ENCODE data around the gene PPP4R4.
A peak's percentile ranks its signal among the peaks of the same experiment; 100 is the strongest.
"Not testable (repeated sequence)": the region's sequence is repeated elsewhere in the genome, so short reads cannot be mapped to it uniquely, and the experiment has no call there.

The PPP4R4 gene

DNA sequence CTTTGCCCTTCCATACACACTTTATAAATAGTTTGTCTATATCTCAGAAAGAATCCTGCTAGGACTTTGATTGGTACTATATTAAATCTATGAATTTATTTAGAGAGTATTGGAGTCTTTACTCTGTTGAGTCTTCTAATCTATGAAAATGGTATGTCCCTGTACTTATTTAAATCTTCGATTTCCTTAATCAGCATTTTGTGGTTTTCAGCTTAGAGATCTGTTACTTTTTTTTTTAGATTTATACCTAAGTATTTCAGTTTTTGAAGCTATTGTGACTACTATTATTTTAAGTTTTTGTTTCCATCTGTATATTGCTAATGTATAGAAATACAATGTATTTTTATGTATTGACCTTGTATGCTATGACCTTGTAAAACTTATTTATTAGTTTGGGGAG lies 31.3 kb upstream of the PPP4R4 start:
- no peak for TF ChIP-seq Cebpa-rat (IDR thresholded peaks at IDR 0.05)

DNA sequence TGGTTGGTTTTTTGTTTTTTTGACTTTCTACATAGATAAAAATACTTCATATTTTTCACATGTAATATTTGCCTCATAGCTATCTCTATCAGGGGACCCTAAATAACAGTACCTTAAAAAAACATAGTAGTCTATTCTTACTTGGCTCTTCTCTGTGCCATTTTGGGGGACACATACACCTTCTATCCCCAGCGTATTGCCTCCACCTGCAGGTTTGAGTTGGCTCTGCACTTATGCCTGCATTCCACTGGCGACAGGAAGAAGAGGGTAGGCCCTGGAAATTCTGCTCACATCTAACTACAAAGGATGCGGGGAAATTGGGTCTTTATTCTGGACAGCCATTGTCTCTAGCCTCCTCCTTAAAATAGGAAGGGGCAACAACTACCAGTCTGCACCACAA lies 30.9 kb upstream of the PPP4R4 start:
- Histone ChIP-seq H3K4me2 (no peak overlapping the region), H3K4me1 (no peaks in the 10 kb centered on the region), H3K27me3 (no peaks in the 10 kb centered on the region), H3K9ac (no peak overlapping the region), H3K9me3 (no peaks in the 10 kb centered on the region), H3K4me3 (no peak overlapping the region), H3K27ac (no peak overlapping the region), H4K20me1 (no peaks in the 10 kb centered on the region), H3K36me3 (no peaks in the 10 kb centered on the region)
- TF ChIP-seq Cebpa-rat (IDR thresholded peaks at IDR 0.05): no peak

More for the DNA sequence above, 31.3 kb upstream of the PPP4R4 start:
- Histone ChIP-seq H3K27ac (no peak overlapping the region), H3K36me3 (no peaks in the 10 kb centered on the region), H3K9me3 (no peaks in the 10 kb centered on the region), H3K4me3 (no peak overlapping the region), H4K20me1 (no peaks in the 10 kb centered on the region), H3K9ac (no peak overlapping the region), H3K27me3 (no peaks in the 10 kb centered on the region), H3K4me1 (no peaks in the 10 kb centered on the region), H3K4me2 (no peak overlapping the region)

DNA sequence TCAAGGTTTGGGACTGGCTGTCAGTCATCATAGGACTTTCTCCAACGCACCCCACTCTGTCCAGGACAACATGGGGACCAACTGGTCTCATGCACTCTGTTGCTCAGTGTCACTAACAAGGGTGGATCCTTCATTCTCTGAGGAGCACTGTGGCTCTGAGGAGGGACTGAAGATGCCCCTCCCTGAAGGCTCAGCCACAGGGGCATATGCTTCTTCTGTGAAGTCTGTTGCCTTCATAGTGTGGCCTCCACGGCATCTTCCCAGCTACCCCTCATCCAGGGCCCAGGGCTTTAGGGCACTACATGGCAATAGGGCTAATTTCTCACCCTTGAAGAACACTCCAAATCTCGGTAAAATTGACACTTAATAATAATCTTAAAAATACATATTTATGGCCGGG lies 30.4 kb upstream of the PPP4R4 start:
- TF ChIP-seq Cebpa-rat (IDR thresholded peaks at IDR 0.05): no peak
- no peak overlapping the region for H3K27ac ChIP-seq
- H3K27me3 ChIP-seq: no peaks in the 10 kb centered on the region
- H3K36me3 ChIP-seq: no peaks in the 10 kb centered on the region
- H3K9ac ChIP-seq: no peak overlapping the region
- no peaks in the 10 kb centered on the region for H3K9me3 ChIP-seq
- H3K4me3 ChIP-seq: no peak overlapping the region
- H4K20me1 ChIP-seq: no peaks in the 10 kb centered on the region
- no peak overlapping the region for H3K4me2 ChIP-seq
- no peaks in the 10 kb centered on the region for H3K4me1 ChIP-seq

DNA sequence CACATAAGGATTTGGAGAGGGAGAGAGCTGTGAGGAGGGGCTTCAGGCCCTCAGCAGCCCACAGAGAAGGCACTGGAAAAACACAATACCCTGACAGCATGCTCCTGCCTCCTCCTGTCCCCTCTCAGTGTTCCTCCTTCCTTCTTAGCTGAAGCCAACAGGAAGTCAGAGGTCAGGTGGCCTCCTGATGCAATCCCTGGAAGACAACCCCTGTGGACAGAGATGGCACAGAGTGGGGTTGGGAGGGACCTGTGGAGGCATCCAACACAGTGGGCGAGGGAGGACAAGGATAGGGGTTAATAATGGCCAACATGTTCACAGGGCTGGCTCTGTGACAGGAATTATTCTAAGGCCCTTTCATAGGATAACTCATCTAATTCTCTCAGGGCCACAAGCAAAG lies 29.4 kb upstream of the PPP4R4 start:
- H4K20me1 ChIP-seq: no peaks in the 10 kb centered on the region
- no peaks in the 10 kb centered on the region for H3K36me3 ChIP-seq
- no peak overlapping the region for H3K4me3 ChIP-seq
- no peaks in the 10 kb centered on the region for H3K9me3 ChIP-seq
- H3K4me2 ChIP-seq: no peak overlapping the region
- no peaks in the 10 kb centered on the region for H3K4me1 ChIP-seq
- H3K27me3 ChIP-seq: no peaks in the 10 kb centered on the region
- TF ChIP-seq Cebpa-rat (IDR thresholded peaks at IDR 0.05): no peak
- H3K27ac ChIP-seq: no peak overlapping the region
- H3K9ac ChIP-seq: no peak overlapping the region

DNA sequence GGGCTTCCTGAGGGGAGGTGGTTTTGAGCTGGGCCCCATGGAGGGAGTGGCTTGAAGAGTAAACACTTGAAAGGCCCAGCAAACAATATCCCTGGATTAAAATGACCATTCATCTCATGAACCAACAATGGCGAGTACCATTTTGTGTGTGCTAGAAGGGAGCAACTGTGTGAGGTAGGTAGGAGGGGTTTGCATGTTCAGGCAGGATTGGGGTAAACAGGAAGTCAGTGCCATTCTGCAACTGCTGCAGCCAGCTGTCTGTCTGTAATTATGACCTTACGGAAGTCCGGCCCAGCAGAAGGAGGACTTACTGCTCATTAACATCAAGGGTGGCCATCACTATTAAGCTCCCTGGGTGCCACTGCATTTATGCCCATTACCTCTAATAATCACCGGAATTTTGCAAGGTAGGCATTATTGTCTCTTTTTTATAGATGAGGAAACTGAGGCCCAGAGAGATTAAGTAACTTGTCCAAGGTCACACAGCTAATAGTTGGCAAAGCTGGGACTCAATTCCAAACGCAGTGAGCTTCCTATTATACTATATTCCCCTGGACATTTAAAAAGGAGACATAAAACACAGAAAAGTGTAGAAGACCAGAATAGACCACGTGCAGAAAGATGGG lies 28.1 kb upstream of the PPP4R4 start:
- Histone ChIP-seq H3K27me3 (no peaks in the 10 kb centered on the region), H3K9me3 (no peaks in the 10 kb centered on the region), H3K4me1 (no peaks in the 10 kb centered on the region), H3K9ac (no peak overlapping the region), H3K27ac (no peak overlapping the region), H3K4me3 (no peak overlapping the region), H3K4me2 (no peak overlapping the region), H3K36me3 (no peaks in the 10 kb centered on the region), H4K20me1 (no peaks in the 10 kb centered on the region)
- no peak for TF ChIP-seq Cebpa-rat (IDR thresholded peaks at IDR 0.05)

DNA sequence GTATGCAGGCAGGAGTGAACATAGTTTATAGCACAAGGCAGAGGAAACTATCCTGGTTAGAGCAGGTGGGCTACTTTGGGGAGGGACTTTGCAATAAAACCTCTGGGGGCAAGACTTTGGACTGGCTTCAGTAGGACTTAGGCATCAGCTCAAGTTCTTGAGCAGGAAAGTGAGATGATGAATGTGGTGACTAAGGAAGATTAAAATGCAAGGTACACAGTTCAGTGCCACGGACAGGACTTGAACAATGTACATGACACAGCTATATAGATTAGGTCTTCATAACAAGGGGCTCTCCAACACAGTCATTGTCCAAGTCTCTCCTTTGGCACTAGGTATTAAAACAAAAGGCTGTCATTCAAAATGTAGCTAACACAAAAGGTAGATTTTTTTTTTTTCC lies 21.4 kb upstream of the PPP4R4 start:
- TF ChIP-seq Cebpa-rat (IDR thresholded peaks at IDR 0.05): no peak
- Histone ChIP-seq H3K4me3 (no peak overlapping the region), H3K4me1 (no peaks in the 10 kb centered on the region), H3K27me3 (no peaks in the 10 kb centered on the region), H3K4me2 (no peak overlapping the region), H3K9ac (no peak overlapping the region), H3K36me3 (no peaks in the 10 kb centered on the region), H3K27ac (no peak overlapping the region), H3K9me3 (peaks cover 16% of the 10 kb centered on the region), H4K20me1 (no peaks in the 10 kb centered on the region)

DNA sequence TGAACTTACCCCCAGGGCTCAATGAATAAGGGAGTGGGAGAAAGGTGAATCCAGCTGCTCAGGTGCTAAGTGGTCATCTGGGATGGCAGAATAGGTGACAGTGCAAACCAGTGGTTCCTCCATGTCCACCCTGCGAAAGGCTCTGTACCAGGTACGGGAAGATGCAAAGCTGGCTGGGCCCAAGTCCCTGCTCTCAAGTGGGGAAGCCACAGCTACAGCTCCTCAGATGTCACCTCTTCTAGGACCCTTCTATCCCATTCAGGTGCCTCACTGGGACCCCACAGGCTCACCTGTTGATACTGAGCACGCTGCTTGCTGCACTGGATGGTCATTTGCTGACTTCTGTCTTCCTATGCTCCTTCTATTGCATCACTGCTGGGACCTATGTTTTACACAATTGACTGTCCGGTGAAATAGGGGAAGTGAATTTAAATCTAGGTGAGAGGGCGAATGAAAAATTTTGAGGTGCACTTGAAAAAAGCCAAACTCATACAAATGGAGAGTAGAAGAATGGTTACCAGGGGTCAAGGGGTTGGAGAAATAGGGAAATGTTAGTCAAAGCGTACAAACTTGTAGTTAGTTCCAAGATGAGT lies 20.3 kb upstream of the PPP4R4 start:
- Histone ChIP-seq H3K27ac (no peak overlapping the region), H3K27me3 (no peaks in the 10 kb centered on the region), H3K9ac (no peak overlapping the region), H3K9me3 (peaks cover 16% of the 10 kb centered on the region), H3K4me1 (peaks cover 11% of the 10 kb centered on the region), H4K20me1 (no peaks in the 10 kb centered on the region), H3K36me3 (no peaks in the 10 kb centered on the region), H3K4me2 (no peak overlapping the region), H3K4me3 (no peak overlapping the region)
- TF ChIP-seq Cebpa-rat (IDR thresholded peaks at IDR 0.05): no peak

DNA sequence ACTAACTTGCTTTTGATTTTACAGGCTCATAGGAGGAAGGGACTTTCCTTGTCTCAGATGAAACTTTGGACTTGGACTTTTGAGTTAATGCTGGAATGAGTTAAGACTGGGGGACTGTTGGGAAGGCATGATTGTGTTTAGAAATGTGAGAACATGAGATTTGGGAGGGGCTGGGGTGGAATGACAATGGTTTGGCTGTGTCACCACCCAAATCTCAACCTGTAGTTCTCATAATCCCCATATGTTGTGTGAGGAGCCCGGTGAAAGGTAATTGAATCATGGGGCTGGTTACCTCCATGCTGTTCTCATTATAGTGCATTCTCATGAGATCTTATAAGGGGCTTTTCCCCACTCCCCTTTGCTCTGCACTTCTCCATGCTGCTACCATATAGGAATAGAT lies 18.0 kb upstream of the PPP4R4 start:
- not testable (repeated sequence) for H3K4me2 ChIP-seq

DNA sequence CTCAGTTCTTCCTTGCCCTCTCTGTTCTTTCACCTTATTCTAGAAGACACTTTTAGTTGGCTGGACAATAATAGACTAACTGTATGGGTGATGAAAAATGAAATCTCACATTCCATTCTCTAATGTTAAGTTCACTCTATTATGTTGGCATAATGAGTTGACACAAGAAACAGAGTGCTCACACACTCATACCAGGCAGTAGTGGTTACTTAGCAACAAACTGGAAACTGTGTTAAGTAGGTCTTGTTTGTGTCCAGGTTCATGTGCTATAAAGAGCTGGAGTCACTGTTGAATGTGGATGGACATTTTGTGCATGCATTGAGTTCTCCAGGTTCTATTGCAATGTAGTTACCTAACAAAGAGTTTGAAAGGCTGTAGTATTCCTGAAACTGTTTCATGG lies 16.9 kb upstream of the PPP4R4 start:
- no peak for TF ChIP-seq Cebpa-rat (IDR thresholded peaks at IDR 0.05)
- peaks cover 29% of the 10 kb centered on the region for H3K4me1 ChIP-seq
- H3K9me3 ChIP-seq: peaks cover 16% of the 10 kb centered on the region
- no peaks in the 10 kb centered on the region for H4K20me1 ChIP-seq
- H3K36me3 ChIP-seq: no peaks in the 10 kb centered on the region
- H3K9ac ChIP-seq: no peak overlapping the region
- no peak overlapping the region for H3K27ac ChIP-seq
- no peak overlapping the region for H3K4me2 ChIP-seq
- H3K4me3 ChIP-seq: no peak overlapping the region
- no peaks in the 10 kb centered on the region for H3K27me3 ChIP-seq

More for the DNA sequence above, 18.0 kb upstream of the PPP4R4 start:
- H3K9ac ChIP-seq, H3K27ac ChIP-seq, H3K36me3 ChIP-seq, H4K20me1 ChIP-seq, H3K27me3 ChIP-seq, H3K4me3 ChIP-seq: not testable (repeated sequence)
- Histone ChIP-seq H3K4me1 (peaks cover 19% of the 10 kb centered on the region), H3K9me3 (peaks cover 16% of the 10 kb centered on the region)

DNA sequence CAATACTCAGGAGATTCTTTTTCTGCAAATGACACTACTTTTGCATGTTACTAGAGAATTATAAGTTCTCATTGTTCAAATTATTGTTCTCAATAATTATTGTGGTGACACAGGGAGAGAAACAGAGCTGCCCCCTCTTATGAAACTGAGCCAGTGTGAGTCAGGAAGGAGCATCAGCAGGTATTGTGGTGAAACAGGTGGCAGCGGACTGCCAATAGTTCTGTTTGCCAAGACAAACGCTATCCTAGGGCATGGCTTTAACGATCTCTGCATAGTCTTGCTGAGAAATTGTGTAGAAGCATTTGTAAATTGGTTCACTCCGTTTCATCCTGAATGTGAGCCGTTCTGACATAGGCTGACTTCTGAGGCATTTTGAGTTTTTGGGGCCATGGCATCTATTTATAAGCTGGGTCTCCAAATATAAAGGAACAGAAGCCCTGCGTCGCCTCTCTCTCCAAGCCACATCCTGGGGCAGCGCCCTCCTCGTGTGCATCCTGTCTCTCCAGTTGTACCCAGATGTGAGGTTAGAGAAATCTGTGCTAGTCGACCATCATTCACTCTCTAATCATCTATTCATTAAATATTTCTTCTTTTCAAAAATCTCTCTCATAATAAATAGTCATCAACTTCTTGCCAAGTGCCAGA lies 15.8 kb upstream of the PPP4R4 start:
- Histone ChIP-seq H3K4me1 (peaks cover 35% of the 10 kb centered on the region), H3K36me3 (no peaks in the 10 kb centered on the region), H3K27ac (no peak overlapping the region), H3K9ac (no peak overlapping the region), H3K27me3 (no peaks in the 10 kb centered on the region), H3K9me3 (peaks cover 16% of the 10 kb centered on the region), H3K4me3 (no peak overlapping the region), H4K20me1 (no peaks in the 10 kb centered on the region), H3K4me2 (peak overlapping the region; percentile 67)
- no peak for TF ChIP-seq Cebpa-rat (IDR thresholded peaks at IDR 0.05)

Data from BLaER1 (cell line).